Measurements from ENCODE around the gene MARVELD2.

The MARVELD2 gene

GRCh38 chr5:69493396-69494133, 78.6 kb downstream of the MARVELD2 start:
- DNase-seq = no peak
